Spleen (tissue), 11 donors: ENCODE measurements around the gene CNOT11. TPM values are rescaled to one million over a fixed set of nuclear protein-coding genes. Genes with fewer than 3 reads are reported as not detected.
A peak's percentile ranks its signal among the peaks of the same experiment; 100 is the strongest.

Source experiments
- DNase-seq: peaks from one replicate; pipeline ENCODE4 v3.0.0-alpha.2; 2020
- H3K27ac ChIP-seq, 8 donors: fragments of 200-600 bp; sonication (generic) in 7 of 8; 1 replicate in 4 of 8; 2 replicates in 4 of 8; pipeline versions ENCODE4 v1.5.0 to v1.8.0; 2016 to 2021; ENCODE audit warnings: inconsistent platforms in 4 of 8, mild to moderate bottlenecking in 4 of 8, moderate library complexity in 1 of 8
- H3K27me3 ChIP-seq, 7 donors: fragments of 200-600 bp; sonication (generic) in 6 of 7; replicated peaks in 1 of 7; 1 replicate in 4 of 7; 2 replicates in 3 of 7; pipeline versions ENCODE4 v1.5.0 to v1.8.0; 2016 to 2021; ENCODE audit warnings: inconsistent platforms in 3 of 7, mild to moderate bottlenecking in 1 of 7
- H3K36me3 ChIP-seq, 6 donors: fragments of 200-600 bp; sonication (generic) in 5 of 6; 1 replicate in 4 of 6; 2 replicates in 2 of 6; pipeline versions ENCODE4 v1.5.0 to v1.8.0; 2016 to 2021; ENCODE audit warnings: inconsistent platforms in 2 of 6
- H3K4me1 ChIP-seq, 6 donors: fragments of 200-600 bp; sonication (generic) in 5 of 6; 1 replicate in 3 of 6; 2 replicates in 3 of 6; pipeline versions ENCODE4 v1.5.0 to v1.8.0; 2016 to 2021; ENCODE audit warnings: inconsistent platforms in 3 of 6
- H3K4me3 ChIP-seq, 8 donors: fragments of 200-600 bp; sonication (generic) in 7 of 8; 1 replicate in 4 of 8; 2 replicates in 4 of 8; pipeline versions ENCODE4 v1.5.0 to v1.8.0; 2016 to 2021; ENCODE audit warnings: inconsistent platforms in 4 of 8, mild to moderate bottlenecking in 4 of 8, moderate library complexity in 2 of 8
- H3K9me3 ChIP-seq, 8 donors: fragments of 200-600 bp; sonication (generic) in 7 of 8; 1 replicate in 4 of 8; 2 replicates in 4 of 8; pipeline versions ENCODE4 v1.5.0 to v1.8.0; 2016 to 2021; ENCODE audit warnings: inconsistent platforms in 4 of 8
- CTCF ChIP-seq, 11 experiments: fragments of 200-600 bp in 7 of 11; fragments of 450-650 bp in 4 of 11; sonication (generic) in 4 of 11; IDR thresholded peaks in 8 of 11; conservative IDR thresholded peaks in 3 of 11; 1 replicate in 7 of 11; 2 replicates in 4 of 11; pipeline versions ENCODE4 v1.4.0 to v1.8.0; 2016 to 2021; ENCODE audit warnings: antibody characterized with exemption in 11 of 11, inconsistent platforms in 4 of 11, mild to moderate bottlenecking in 1 of 11
- POLR2A ChIP-seq, 3 donors: fragments of 450-650 bp; IDR thresholded peaks; one replicate each; pipeline ENCODE4 v1.5.1; 2017; ENCODE audit warnings: antibody characterized with exemption in 3 of 3, mild to moderate bottlenecking in 1 of 3
- POLR2AphosphoS5 ChIP-seq, 3 donors: sonication (generic); formaldehyde crosslinking; IDR thresholded peaks; one replicate each; pipeline ENCODE4 v1.5.1; 2017; ENCODE audit warnings: antibody characterized with exemption in 3 of 3
- WGBS, 5 donors: extraction: QIAGEN DNeasy Blood & Tissue Kit in 3 of 5; methylation state at CpG; one replicate each; pipeline versions ENCODE4 v1.1.5 to v1.1.7; 2013 to 2018; 5-methylcytosine and 5-hydroxymethylcytosine counted together
- intact Hi-C: fragments of 100-400 bp; cut with DNase I; formaldehyde crosslinking; loops from one replicate; pipeline ENCODE4 v1.15.0; 2023; ENCODE audit warnings: low total_unique reads
- polyA plus RNA-seq, 3 donors: library from polyadenylated mRNA; stranded (reverse); fragments of 200-250 nt; gene quantifications; one replicate each; pipeline ENCODE4 v1.2.1, GENCODE V29; 2013
- total RNA-seq, 7 donors: library from RNA; depleted of rRNA in 3 of 7; stranded (reverse); fragments of >200 nt in 3 of 7; fragmentation: NEBNext Ultra II Directional in 4 of 7; extraction: Animal tissue kit (Norgen Biotek cat#: 25700) in 4 of 7; gene quantifications; one replicate each; pipeline versions ENCODE4 v1.1.0 to v1.2.1, GENCODE V29; 2016 to 2021
- donor health status: healthy with polysubstance abuse.
- donor health status: DM: no; HTN: no; CAD: no; lungs with moderate emphysema.
- donor health status: DM: no; HTN: no; CAD: no.
- donor health status: Bipolar disorder and iron deficiency.
- donor health status: healthy.
- donor health status: DM: no; HTN: no; CAD: no.
- donor health status: DM: yes; HTN: yes; CAD: no.

CNOT11 gene
- total and polyA plus RNA-seq, 10 donors = 17.9 to 36.4 (median 33.1) TPM

GRCh38 chr2:101293544-101293943 is 40.9 kb downstream of the CNOT11 start:
- Histone ChIP-seq H3K4me1 (peaks cover 5 to 77% (median 55%) of the 10 kb centered on the region in 6 donors), H3K9me3 (no peaks in the 10 kb centered on the region), H3K27me3 (no peaks in the 10 kb centered on the region), H3K4me3 (no peak overlapping the region), H3K27ac (peak overlapping the region in 1 of 8 donors; percentile 37), H3K36me3 (peaks cover 0 to 91% (median 43%) of the 10 kb centered on the region in 6 donors)
- intact Hi-C loops = no loop called here
- 91 to 95% (median 94%) methylated on average over 2 of the region's 2 CpGs for WGBS, 5 donors
- no peak for DNase-seq
- TF ChIP-seq CTCF (IDR thresholded peaks at IDR 0.05 in 8 of 11, conservative IDR thresholded peaks at IDR 0.05 in 3 of 11) (no peak), POLR2AphosphoS5 (IDR thresholded peaks at IDR 0.05) (no peak), POLR2A (IDR thresholded peaks at IDR 0.05) (no peak)

GRCh38 chr2:101294861-101295260 is 42.2 kb downstream of the CNOT11 start:
- no peak overlapping the region for H3K27ac ChIP-seq
- intact Hi-C loops = no loop called here
- H3K4me1 ChIP-seq = peaks cover 15 to 90% (median 68%) of the 10 kb centered on the region in 6 donors
- H3K27me3 ChIP-seq = no peaks in the 10 kb centered on the region
- peaks cover 0 to 90% (median 36%) of the 10 kb centered on the region in 6 donors for H3K36me3 ChIP-seq
- no peak for TF ChIP-seq CTCF (IDR thresholded peaks at IDR 0.05 in 8 of 11, conservative IDR thresholded peaks at IDR 0.05 in 3 of 11)
- TF ChIP-seq POLR2A (IDR thresholded peaks at IDR 0.05) = no peak
- TF ChIP-seq POLR2AphosphoS5 (IDR thresholded peaks at IDR 0.05) = no peak
- H3K9me3 ChIP-seq = no peaks in the 10 kb centered on the region
- H3K4me3 ChIP-seq = no peak overlapping the region
- WGBS, 5 donors = 80 to 91% (median 86%) methylated on average over 6 of the region's 6 CpGs
- DNase-seq = no peak

- H3K27me3 ChIP-seq = no peaks in the 10 kb centered on the region
- no peak for DNase-seq
- H3K9me3 ChIP-seq = no peaks in the 10 kb centered on the region
- H3K27ac ChIP-seq = no peak overlapping the region
- peaks cover 25 to 99% (median 79%) of the 10 kb centered on the region in 6 donors for H3K4me1 ChIP-seq
- peaks cover 0 to 90% (median 33%) of the 10 kb centered on the region in 6 donors for H3K36me3 ChIP-seq
- intact Hi-C loops = no loop called here
- TF ChIP-seq POLR2AphosphoS5 (IDR thresholded peaks at IDR 0.05) = peak in 1 of 3 donors; percentile 10
- no peak for TF ChIP-seq POLR2A (IDR thresholded peaks at IDR 0.05)
- 91 to 97% (median 95%) methylated on average over 2 of the region's 2 CpGs for WGBS, 5 donors
- no peak overlapping the region for H3K4me3 ChIP-seq
Measured at GRCh38 chr2:101295895-101296294, 43.2 kb downstream of the CNOT11 start.

DNA sequence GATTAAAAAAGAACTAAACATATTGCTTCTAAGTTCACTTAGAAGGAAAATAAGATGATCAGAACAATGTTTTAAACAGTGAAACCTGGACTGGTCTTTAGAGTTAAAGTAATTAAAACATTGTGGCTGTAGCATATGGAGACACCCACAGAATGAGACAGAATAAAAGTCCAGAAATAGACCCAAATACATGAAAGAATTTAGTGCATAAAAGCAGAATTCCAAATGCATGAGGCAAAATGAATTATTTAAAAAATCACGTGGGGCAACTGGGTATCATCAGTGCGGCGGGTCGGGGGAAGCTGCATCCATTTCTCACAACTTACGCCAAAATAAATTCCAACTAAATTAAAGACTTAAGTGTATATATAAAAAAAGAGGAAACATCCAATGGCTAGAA is 43.7 kb downstream of the CNOT11 start:
- Histone ChIP-seq H3K27me3 (no peaks in the 10 kb centered on the region), H3K36me3 (peaks cover 0 to 90% (median 33%) of the 10 kb centered on the region in 6 donors), H3K27ac (no peak overlapping the region), H3K4me3 (no peak overlapping the region), H3K4me1 (peaks cover 27 to 99% (median 83%) of the 10 kb centered on the region in 6 donors), H3K9me3 (no peaks in the 10 kb centered on the region)
- TF ChIP-seq POLR2AphosphoS5 (IDR thresholded peaks at IDR 0.05) (no peak), CTCF (IDR thresholded peaks at IDR 0.05 in 8 of 11, conservative IDR thresholded peaks at IDR 0.05 in 3 of 11) (no peak), POLR2A (IDR thresholded peaks at IDR 0.05) (no peak)
- 95 to 98% (median 97%) methylated on average over 5 of the region's 5 CpGs for WGBS, 5 donors
- intact Hi-C loops = no loop called here
- DNase-seq = no peak
